HepG2 (cell line): Measurements from ENCODE around the gene MYOC. TPM values are rescaled to one million over a fixed set of nuclear protein-coding genes. Genes with fewer than 3 reads are reported as not detected.

Experiments
- ARID3A ChIP-seq: IDR thresholded peaks from 2 replicates; pipeline ENCODE4 v1.6.1; 2012; ENCODE audit warnings: low read depth, low read length, improper control_type of control experiment
- CBX1 ChIP-seq: IDR thresholded peaks from one replicate; pipeline ENCODE4 v1.6.1; 2016; ENCODE audit warnings: antibody characterized with exemption, low read depth
- MAZ ChIP-seq, 2 experiments: sonication (generic) in 1 of 2; formaldehyde crosslinking in 1 of 2; IDR thresholded peaks; 2 replicates each; pipeline versions ENCODE4 v1.5.0 to v1.6.1; 2012 to 2020; ENCODE audit warnings: low read depth in 2 of 2, mild to moderate bottlenecking in 2 of 2, borderline replicate concordance in 1 of 2, improper control_type of control experiment in 1 of 2, low read length in 1 of 2, missing genetic modification reagents in 1 of 2, moderate library complexity in 1 of 2
- MTERF4 ChIP-seq: sonication (generic); formaldehyde crosslinking; IDR thresholded peaks from 2 replicates; pipeline ENCODE4 v1.8.0; 2023; ENCODE audit warnings: mild to moderate bottlenecking, missing genetic modification reagents
- NFIB ChIP-seq: sonication (generic); formaldehyde crosslinking; IDR thresholded peaks from 2 replicates; pipeline ENCODE4 v1.9.0; 2021; ENCODE audit warnings: missing genetic modification reagents, mild to moderate bottlenecking, borderline replicate concordance
- NR2C2 ChIP-seq: sonication (generic); formaldehyde crosslinking; IDR thresholded peaks from 2 replicates; pipeline ENCODE4 v1.4.0; 2020; ENCODE audit warnings: missing genetic modification reagents, mild to moderate bottlenecking, moderate library complexity, borderline replicate concordance
- PRMT3 ChIP-seq: sonication (generic); formaldehyde crosslinking; IDR thresholded peaks from 2 replicates; pipeline ENCODE4 v1.8.1; 2022; ENCODE audit warnings: low read depth, mild to moderate bottlenecking, moderate library complexity, missing genetic modification reagents, borderline replicate concordance
- SALL1 ChIP-seq: sonication (generic); formaldehyde crosslinking; IDR thresholded peaks from 2 replicates; pipeline ENCODE4 v1.8.0; 2022; ENCODE audit warnings: mild to moderate bottlenecking, missing genetic modification reagents
- TAF1 ChIP-seq: sonication (generic); formaldehyde crosslinking; IDR thresholded peaks from 2 replicates; pipeline ENCODE4 v1.4.0; 2020; ENCODE audit warnings: missing genetic modification reagents
- TAF15 ChIP-seq: fragments of 200-400 bp; formaldehyde crosslinking; IDR thresholded peaks from one replicate; pipeline ENCODE4 v1.6.1; 2018; ENCODE audit warnings: mild to moderate bottlenecking, low read depth, low read length; ENCODE audit not compliant: poor library complexity, severe bottlenecking
- ZIK1 ChIP-seq: sonication (generic); formaldehyde crosslinking; IDR thresholded peaks from 2 replicates; pipeline ENCODE4 v1.5.0; 2020; ENCODE audit warnings: mild to moderate bottlenecking, low read depth, missing genetic modification reagents, borderline replicate concordance
- ZNF260 ChIP-seq: sonication (generic); formaldehyde crosslinking; IDR thresholded peaks from 2 replicates; pipeline ENCODE4 v1.4.0; 2020; ENCODE audit warnings: missing genetic modification reagents, low read depth, mild to moderate bottlenecking, borderline replicate concordance
- ZNF430 ChIP-seq: sonication (generic); formaldehyde crosslinking; IDR thresholded peaks from 2 replicates; pipeline ENCODE4 v1.9.0; 2021; ENCODE audit warnings: mild to moderate bottlenecking, missing genetic modification reagents
- ZNF501 ChIP-seq: sonication (generic); formaldehyde crosslinking; IDR thresholded peaks from 2 replicates; pipeline ENCODE4 v1.5.1; 2020; ENCODE audit warnings: mild to moderate bottlenecking, moderate library complexity, missing genetic modification reagents
- ZNF547 ChIP-seq: sonication (generic); formaldehyde crosslinking; IDR thresholded peaks from 2 replicates; pipeline ENCODE4 v1.5.1; 2020; ENCODE audit warnings: mild to moderate bottlenecking, missing genetic modification reagents
- ZNF589 ChIP-seq: sonication (generic); formaldehyde crosslinking; conservative IDR thresholded peaks from 2 replicates; pipeline ENCODE4 v1.8.0; 2022; ENCODE audit warnings: mild to moderate bottlenecking, moderate library complexity, missing genetic modification reagents
- ZNF644 ChIP-seq: IDR thresholded peaks from 2 replicates; pipeline ENCODE4 v1.6.1; 2016; ENCODE audit warnings: low read depth
- ZSCAN30 ChIP-seq: sonication (generic); formaldehyde crosslinking; IDR thresholded peaks from 2 replicates; pipeline ENCODE4 v1.5.0; 2020; ENCODE audit warnings: mild to moderate bottlenecking, missing genetic modification reagents
- ZZZ3 ChIP-seq: sonication (generic); formaldehyde crosslinking; IDR thresholded peaks from 2 replicates; pipeline ENCODE4 v1.4.0; 2020; ENCODE audit warnings: missing genetic modification reagents, mild to moderate bottlenecking, borderline replicate concordance
- polyA plus RNA-seq, 8 experiments: library from polyadenylated mRNA; depleted of rRNA in 3 of 8; stranded (reverse) in 7 of 8; unstranded in 1 of 8; fragments of >200 nt; fragmentation: Illumina TruSeq in 4 of 8; extraction: Trizol in 4 of 8; gene quantifications; 2 replicates each; pipeline versions ENCODE4 v1.2.1 to v1.2.3, GENCODE V29; 2011 to 2016; ENCODE audit warnings: low read depth in 4 of 8, missing spikeins in 1 of 8, mixed read lengths in 1 of 8; ENCODE audit not compliant: insufficient read depth in 1 of 8
- total RNA-seq, 5 experiments: library from RNA; depleted of rRNA; stranded (reverse); fragments of >200 nt; fragmentation: Illumina TruSeq; extraction: Trizol; gene quantifications; 2 replicates each; pipeline ENCODE4 v1.2.3, GENCODE V29; 2016; ENCODE audit warnings: low read depth in 1 of 5
- TF ChIP-seq, protein P1 (sequence below): sonication (generic); formaldehyde crosslinking; IDR thresholded peaks from 2 replicates; pipeline ENCODE4 v1.8.1; 2022; ENCODE audit warnings: mild to moderate bottlenecking, missing genetic modification reagents
- TF ChIP-seq, protein P2 (sequence below): sonication (generic); formaldehyde crosslinking; IDR thresholded peaks from 2 replicates; pipeline ENCODE4 v1.4.0; 2020; ENCODE audit warnings: missing genetic modification reagents

MYOC gene
- total and polyA plus RNA-seq, 2 of the 13 experiments (the other 11 are each of a cell fraction or from before 2014, with no cell fraction given): not detected

DNA sequence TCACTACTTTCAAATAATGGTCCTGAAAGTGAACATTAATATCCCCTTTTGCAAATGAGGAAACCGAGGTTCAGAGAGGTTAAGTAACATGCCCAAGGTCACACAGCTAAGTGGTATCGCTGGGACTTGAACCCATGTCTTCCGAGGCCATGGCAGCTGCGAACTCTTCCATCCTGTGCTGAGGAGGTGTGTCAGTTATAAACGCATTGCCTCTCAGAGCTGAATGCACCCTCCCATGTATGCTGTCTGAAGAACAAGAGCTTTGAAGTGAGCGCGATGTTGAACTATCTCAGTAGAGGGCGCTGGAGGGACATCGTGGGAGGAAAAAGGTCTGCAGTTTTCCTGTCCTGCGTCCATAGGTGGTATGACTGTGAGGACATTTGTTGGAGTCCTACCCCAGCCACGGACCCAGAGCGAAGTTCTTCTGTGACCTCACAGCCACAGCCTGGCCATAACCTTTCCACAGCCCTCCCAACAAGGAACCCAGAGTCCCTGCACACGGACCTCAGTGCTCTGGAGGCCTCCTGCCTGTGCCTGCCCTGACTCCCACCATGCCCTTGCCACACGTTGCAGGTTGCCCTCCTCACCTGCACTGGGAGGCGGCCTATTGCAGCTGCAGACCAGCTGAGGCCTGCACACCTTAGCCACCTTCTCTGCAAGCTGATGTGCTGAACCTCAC is 7.5 kb downstream of the MYOC start (continued):
- TF ChIP-seq, protein P1, sequence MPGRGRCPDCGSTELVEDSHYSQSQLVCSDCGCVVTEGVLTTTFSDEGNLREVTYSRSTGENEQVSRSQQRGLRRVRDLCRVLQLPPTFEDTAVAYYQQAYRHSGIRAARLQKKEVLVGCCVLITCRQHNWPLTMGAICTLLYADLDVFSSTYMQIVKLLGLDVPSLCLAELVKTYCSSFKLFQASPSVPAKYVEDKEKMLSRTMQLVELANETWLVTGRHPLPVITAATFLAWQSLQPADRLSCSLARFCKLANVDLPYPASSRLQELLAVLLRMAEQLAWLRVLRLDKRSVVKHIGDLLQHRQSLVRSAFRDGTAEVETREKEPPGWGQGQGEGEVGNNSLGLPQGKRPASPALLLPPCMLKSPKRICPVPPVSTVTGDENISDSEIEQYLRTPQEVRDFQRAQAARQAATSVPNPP (CRISPR knock-in tag): no peak
- TF ChIP-seq SALL1 (CRISPR knock-in tag) (peak; percentile 58), ARID3A (no peak), MAZ (IDR thresholded peaks at IDR 0.05; ENCODE audit: borderline replicate concordance, low read depth, low read length) (no peak), MAZ (CRISPR knock-in tag; IDR thresholded peaks at IDR 0.05; ENCODE audit: low read depth) (no peak), ZNF547 (CRISPR knock-in tag) (no peak), TAF15 (no peak), CBX1 (no peak), PRMT3 (no peak), NR2C2 (CRISPR knock-in tag) (no peak), ZNF644 (no peak), MTERF4 (peak; percentile 81; the same call in 1 of the 2 replicates), ZNF430 (no peak), TAF1 (CRISPR knock-in tag) (no peak), ZZZ3 (no peak), NFIB (CRISPR knock-in tag) (no peak), ZNF260 (CRISPR knock-in tag) (no peak), ZIK1 (CRISPR knock-in tag) (no peak), ZNF589 (no peak), ZSCAN30 (CRISPR knock-in tag) (no peak), ZNF501 (CRISPR knock-in tag) (no peak)
- TF ChIP-seq, protein P2, sequence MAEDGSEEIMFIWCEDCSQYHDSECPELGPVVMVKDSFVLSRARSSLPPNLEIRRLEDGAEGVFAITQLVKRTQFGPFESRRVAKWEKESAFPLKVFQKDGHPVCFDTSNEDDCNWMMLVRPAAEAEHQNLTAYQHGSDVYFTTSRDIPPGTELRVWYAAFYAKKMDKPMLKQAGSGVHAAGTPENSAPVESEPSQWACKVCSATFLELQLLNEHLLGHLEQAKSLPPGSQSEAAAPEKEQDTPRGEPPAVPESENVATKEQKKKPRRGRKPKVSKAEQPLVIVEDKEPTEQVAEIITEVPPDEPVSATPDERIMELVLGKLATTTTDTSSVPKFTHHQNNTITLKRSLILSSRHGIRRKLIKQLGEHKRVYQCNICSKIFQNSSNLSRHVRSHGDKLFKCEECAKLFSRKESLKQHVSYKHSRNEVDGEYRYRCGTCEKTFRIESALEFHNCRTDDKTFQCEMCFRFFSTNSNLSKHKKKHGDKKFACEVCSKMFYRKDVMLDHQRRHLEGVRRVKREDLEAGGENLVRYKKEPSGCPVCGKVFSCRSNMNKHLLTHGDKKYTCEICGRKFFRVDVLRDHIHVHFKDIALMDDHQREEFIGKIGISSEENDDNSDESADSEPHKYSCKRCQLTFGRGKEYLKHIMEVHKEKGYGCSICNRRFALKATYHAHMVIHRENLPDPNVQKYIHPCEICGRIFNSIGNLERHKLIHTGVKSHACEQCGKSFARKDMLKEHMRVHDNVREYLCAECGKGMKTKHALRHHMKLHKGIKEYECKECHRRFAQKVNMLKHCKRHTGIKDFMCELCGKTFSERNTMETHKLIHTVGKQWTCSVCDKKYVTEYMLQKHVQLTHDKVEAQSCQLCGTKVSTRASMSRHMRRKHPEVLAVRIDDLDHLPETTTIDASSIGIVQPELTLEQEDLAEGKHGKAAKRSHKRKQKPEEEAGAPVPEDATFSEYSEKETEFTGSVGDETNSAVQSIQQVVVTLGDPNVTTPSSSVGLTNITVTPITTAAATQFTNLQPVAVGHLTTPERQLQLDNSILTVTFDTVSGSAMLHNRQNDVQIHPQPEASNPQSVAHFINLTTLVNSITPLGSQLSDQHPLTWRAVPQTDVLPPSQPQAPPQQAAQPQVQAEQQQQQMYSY (CRISPR knock-in tag): no peak
